ENCODE results near the gene NAGPA.
A peak's percentile ranks its signal among the peaks of the same experiment; 100 is the strongest.

The NAGPA gene

GRCh38 chr16:5025171-5025632, 8.5 kb downstream of the NAGPA start:
- TF ChIP-seq TAF1 (IDR thresholded peaks at IDR 0.05; ENCODE audit: low read depth) (no peak), EP300 (IDR thresholded peaks at IDR 0.05; ENCODE audit: borderline replicate concordance) (no peak), MAX (IDR thresholded peaks at IDR 0.05) (no peak), CREB1 (IDR thresholded peaks at IDR 0.05; ENCODE audit: low read depth) (no peak), ZBTB7A (IDR thresholded peaks at IDR 0.05; ENCODE audit: low read depth) (no peak), TEAD4 (IDR thresholded peaks at IDR 0.05) (no peak), NFIC (IDR thresholded peaks at IDR 0.05) (no peak), REST (IDR thresholded peaks at IDR 0.05; ENCODE audit: low read depth) (no peak), YY1 (IDR thresholded peaks at IDR 0.05; ENCODE audit: low read depth) (no peak), RAD21 (IDR thresholded peaks at IDR 0.05; ENCODE audit: low read depth) (no peak), EGR1 (IDR thresholded peaks at IDR 0.05) (no peak), TCF12 (IDR thresholded peaks at IDR 0.05; ENCODE audit: low read depth) (no peak), CEBPB (IDR thresholded peaks at IDR 0.05) (no peak), FOXM1 (IDR thresholded peaks at IDR 0.05; ENCODE audit: borderline replicate concordance, low read depth) (no peak)
- TF ChIP-seq, protein P1, sequence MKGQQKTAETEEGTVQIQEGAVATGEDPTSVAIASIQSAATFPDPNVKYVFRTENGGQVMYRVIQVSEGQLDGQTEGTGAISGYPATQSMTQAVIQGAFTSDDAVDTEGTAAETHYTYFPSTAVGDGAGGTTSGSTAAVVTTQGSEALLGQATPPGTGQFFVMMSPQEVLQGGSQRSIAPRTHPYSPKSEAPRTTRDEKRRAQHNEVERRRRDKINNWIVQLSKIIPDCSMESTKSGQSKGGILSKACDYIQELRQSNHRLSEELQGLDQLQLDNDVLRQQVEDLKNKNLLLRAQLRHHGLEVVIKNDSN (IDR thresholded peaks at IDR 0.05): no peak

GRCh38 chr16:5024632-5025031, 9.1 kb downstream of the NAGPA start:
- TF ChIP-seq RAD21 (IDR thresholded peaks at IDR 0.05; ENCODE audit: low read depth) (peak; percentile 45), TAF1 (IDR thresholded peaks at IDR 0.05; ENCODE audit: low read depth) (no peak)

- TF ChIP-seq REST (IDR thresholded peaks at IDR 0.05; ENCODE audit: low read depth) (no peak), RAD21 (IDR thresholded peaks at IDR 0.05; ENCODE audit: low read depth) (no peak), YY1 (IDR thresholded peaks at IDR 0.05; ENCODE audit: low read depth) (no peak), TAF1 (IDR thresholded peaks at IDR 0.05; ENCODE audit: low read depth) (no peak), NFIC (IDR thresholded peaks at IDR 0.05) (no peak), TEAD4 (IDR thresholded peaks at IDR 0.05) (no peak), CEBPB (IDR thresholded peaks at IDR 0.05) (no peak), ZBTB7A (IDR thresholded peaks at IDR 0.05; ENCODE audit: low read depth) (no peak), CREB1 (IDR thresholded peaks at IDR 0.05; ENCODE audit: low read depth) (no peak), EGR1 (IDR thresholded peaks at IDR 0.05) (no peak), MAX (IDR thresholded peaks at IDR 0.05) (no peak), FOXM1 (IDR thresholded peaks at IDR 0.05; ENCODE audit: borderline replicate concordance, low read depth) (no peak), EP300 (IDR thresholded peaks at IDR 0.05; ENCODE audit: borderline replicate concordance) (no peak), TCF12 (IDR thresholded peaks at IDR 0.05; ENCODE audit: low read depth) (no peak)
- TF ChIP-seq, protein P1 (IDR thresholded peaks at IDR 0.05): no peak
Observed at GRCh38 chr16:5022521-5022920, 11.2 kb downstream of the NAGPA start.

- TF ChIP-seq EP300 (IDR thresholded peaks at IDR 0.05; ENCODE audit: borderline replicate concordance) (no peak), TCF12 (IDR thresholded peaks at IDR 0.05; ENCODE audit: low read depth) (no peak)
Observed at GRCh38 chr16:5020551-5020950, 13.2 kb downstream of the NAGPA start.

- TF ChIP-seq, protein P1 (IDR thresholded peaks at IDR 0.05): no peak
- TF ChIP-seq TEAD4 (IDR thresholded peaks at IDR 0.05) (no peak), ZBTB7A (IDR thresholded peaks at IDR 0.05; ENCODE audit: low read depth) (no peak), TCF12 (IDR thresholded peaks at IDR 0.05; ENCODE audit: low read depth) (no peak), EP300 (IDR thresholded peaks at IDR 0.05; ENCODE audit: borderline replicate concordance) (no peak), CEBPB (IDR thresholded peaks at IDR 0.05) (no peak), FOXM1 (IDR thresholded peaks at IDR 0.05; ENCODE audit: borderline replicate concordance, low read depth) (no peak), RAD21 (IDR thresholded peaks at IDR 0.05; ENCODE audit: low read depth) (no peak), REST (IDR thresholded peaks at IDR 0.05; ENCODE audit: low read depth) (no peak), NFIC (IDR thresholded peaks at IDR 0.05) (no peak), TAF1 (IDR thresholded peaks at IDR 0.05; ENCODE audit: low read depth) (no peak), YY1 (IDR thresholded peaks at IDR 0.05; ENCODE audit: low read depth) (no peak)
Observed at GRCh38 chr16:5019775-5020174, 14.0 kb downstream of the NAGPA start.

All from Ishikawa (cell line).